ENCODE data around the gene E2F2.

- TF ChIP-seq CTCF (conservative IDR thresholded peaks at IDR 0.05; ENCODE audit: low read depth, low read length) (no peak), EZH2 (IDR thresholded peaks at IDR 0.05; ENCODE audit: borderline replicate concordance, low read depth, low read length, poor library complexity, severe bottlenecking) (no peak)
Measured at GRCh38 chr1:23567629-23567995, 36.6 kb upstream of the E2F2 start.

Data from A673 (cell line).